CD8-positive, alpha-beta memory T cell (primary cell): ENCODE measurements around the gene PTGES3L. TPM values are rescaled to one million over a fixed set of nuclear protein-coding genes. Genes with fewer than 3 reads are reported as not detected.

Experiments
- CTCF ChIA-PET: fragments of 350-600 bp; sonication (Branson Sonifier 250); formaldehyde crosslinking; loops from one replicate; lab custom pipeline; 2021; ENCODE audit warnings: antibody characterized with exemption; lab: Charles Lee
- POLR2A ChIA-PET: fragments of 350-600 bp; sonication (Branson Sonifier 250); formaldehyde crosslinking; loops from one replicate; lab custom pipeline; 2021; ENCODE audit warnings: antibody characterized with exemption; lab: Charles Lee
- DNase-seq, 5 donors: peaks; one replicate each; pipeline versions ENCODE4 v3.0.0 to v3.0.0-alpha.2; 2020 to 2022; ENCODE audit warnings: mixed read lengths in 1 of 5
- H3K27ac ChIP-seq: one replicate; pipeline ENCODE4 v1.7.0; 2013; ENCODE audit warnings: low read depth, mild to moderate bottlenecking, low read length, moderate library complexity
- H3K27me3 ChIP-seq: 2 replicates; pipeline ENCODE4 v1.7.0; 2013; ENCODE audit warnings: low read length, mild to moderate bottlenecking; ENCODE audit not compliant: insufficient read depth, poor library complexity, severe bottlenecking
- H3K36me3 ChIP-seq: 2 replicates; pipeline ENCODE4 v1.7.0; 2013; ENCODE audit warnings: mild to moderate bottlenecking, low read length, moderate library complexity; ENCODE audit not compliant: insufficient read depth
- H3K4me1 ChIP-seq: 2 replicates; pipeline ENCODE4 v1.7.0; 2013; ENCODE audit warnings: mild to moderate bottlenecking, low read length, moderate library complexity; ENCODE audit not compliant: insufficient read depth
- H3K4me3 ChIP-seq: 2 replicates; pipeline ENCODE4 v1.7.0; 2013; ENCODE audit warnings: mild to moderate bottlenecking, low read length
- H3K9me3 ChIP-seq: 2 replicates; pipeline ENCODE4 v1.7.0; 2013; ENCODE audit warnings: mild to moderate bottlenecking, low read length
- H3K27ac Mint-ChIP-seq, 8 donors: one replicate each; pipeline ENCODE4 v1.8.0; 2020 to 2021; ENCODE audit warnings: mixed read lengths in 8 of 8, mild to moderate bottlenecking in 6 of 8, inconsistent platforms in 3 of 8, moderate library complexity in 3 of 8
- H3K27me3 Mint-ChIP-seq, 2 donors: one replicate each; pipeline ENCODE4 v1.8.0; 2020 to 2021; ENCODE audit warnings: mixed read lengths in 2 of 2, mild to moderate bottlenecking in 1 of 2, moderate library complexity in 1 of 2
- H3K36me3 Mint-ChIP-seq, 3 donors: one replicate each; pipeline ENCODE4 v1.8.0; 2020 to 2021; ENCODE audit warnings: mixed read lengths in 3 of 3, inconsistent platforms in 1 of 3, mild to moderate bottlenecking in 1 of 3
- H3K4me1 Mint-ChIP-seq, 3 donors: one replicate each; pipeline ENCODE4 v1.8.0; 2020 to 2021; ENCODE audit warnings: mixed read lengths in 3 of 3, inconsistent platforms in 1 of 3, mild to moderate bottlenecking in 1 of 3
- H3K4me3 Mint-ChIP-seq, 7 donors: one replicate each; pipeline ENCODE4 v1.8.0; 2020 to 2021; ENCODE audit warnings: mixed read lengths in 7 of 7, mild to moderate bottlenecking in 6 of 7, moderate library complexity in 4 of 7, inconsistent platforms in 2 of 7
- H3K9me3 Mint-ChIP-seq, 5 donors: one replicate each; pipeline ENCODE4 v1.8.0; 2020 to 2022; ENCODE audit warnings: mixed read lengths in 5 of 5, mild to moderate bottlenecking in 3 of 5, moderate library complexity in 2 of 5, inconsistent platforms in 1 of 5
- polyA plus RNA-seq: library from polyadenylated mRNA; unstranded; fragments of 300-500 nt; fragmentation: Illumina TruSeq; gene quantifications from one replicate; pipeline ENCODE4 v1.2.3, GENCODE V29; 2021
- total RNA-seq, 2 experiments: library from RNA; stranded (reverse); gene quantifications; one replicate each; pipeline ENCODE4 v1.2.3, GENCODE V29; 2021

PTGES3L gene
- total and polyA plus RNA-seq, 3 experiments from 2014 or later: 0.37 to 0.55 TPM; not detected in 1

GRCh38 chr17:43018008-43018853 is 38.4 kb upstream of the PTGES3L start:
- H3K27me3 ChIP-seq: no peaks in the 10 kb centered on the region
- CTCF ChIA-PET: no interaction called here
- H3K9me3 ChIP-seq: no peaks in the 10 kb centered on the region
- DNase-seq: peak in 2 of 5 donors; percentile 39 to 78
- peaks cover 5% of the 10 kb centered on the region for H3K36me3 ChIP-seq
- H3K4me1 Mint-ChIP-seq: peaks cover 14 to 44% (median 36%) of the 10 kb centered on the region in 3 donors
- peak overlapping the region in 2 of 7 donors; percentile 20 to 77 for H3K4me3 Mint-ChIP-seq
- no peak overlapping the region for H3K27ac ChIP-seq
- H3K27me3 Mint-ChIP-seq: no peaks in the 10 kb centered on the region
- H3K9me3 Mint-ChIP-seq: no peaks in the 10 kb centered on the region
- H3K4me1 ChIP-seq: peaks cover 14% of the 10 kb centered on the region
- peaks cover 0 to 32% (median 4%) of the 10 kb centered on the region in 3 donors for H3K36me3 Mint-ChIP-seq
- peak overlapping the region; percentile 12 to 82 (median 66) for H3K27ac Mint-ChIP-seq
- POLR2A ChIA-PET: interaction anchor here (0.6 to 0.7 kb wide), 2 partner anchors 72 to 1703 kb away, joined by 3 to 7 read pairs; no protein-coding TSS in a partner anchor
- no peak overlapping the region for H3K4me3 ChIP-seq

GRCh38 chr17:43016216-43016615 is 36.3 kb upstream of the PTGES3L start:
- Histone ChIP-seq H3K4me3 (no peak overlapping the region), H3K27me3 (no peaks in the 10 kb centered on the region), H3K9me3 (no peaks in the 10 kb centered on the region), H3K36me3 (peaks cover 12% of the 10 kb centered on the region), H3K27ac (no peak overlapping the region), H3K4me1 (peaks cover 7% of the 10 kb centered on the region)
- ChIA-PET CTCF (no interaction called here), POLR2A (no interaction called here)
- H3K36me3 Mint-ChIP-seq: peaks cover 0 to 45% (median 9%) of the 10 kb centered on the region in 3 donors
- no peaks in the 10 kb centered on the region for H3K27me3 Mint-ChIP-seq
- H3K27ac Mint-ChIP-seq: peak overlapping the region in 2 of 8 donors; percentile 70 to 83
- peaks cover 17 to 44% (median 34%) of the 10 kb centered on the region in 3 donors for H3K4me1 Mint-ChIP-seq
- peak overlapping the region in 1 of 7 donors; percentile 30 for H3K4me3 Mint-ChIP-seq
- no peak for DNase-seq
- H3K9me3 Mint-ChIP-seq: no peaks in the 10 kb centered on the region

GRCh38 chr17:43015579-43015978 is 35.7 kb upstream of the PTGES3L start:
- POLR2A ChIA-PET: interaction anchor here (1.5 kb wide), 1 partner anchor 52 kb away, joined by 4 read pairs; the partner anchor contains the start of gene AARSD1
- H3K9me3 Mint-ChIP-seq: no peaks in the 10 kb centered on the region
- H3K4me1 Mint-ChIP-seq: peaks cover 16 to 41% (median 29%) of the 10 kb centered on the region in 3 donors
- H3K27me3 ChIP-seq: no peaks in the 10 kb centered on the region
- DNase-seq: no peak
- H3K36me3 ChIP-seq: peaks cover 12% of the 10 kb centered on the region
- H3K4me3 Mint-ChIP-seq: no peak overlapping the region
- no peaks in the 10 kb centered on the region for H3K27me3 Mint-ChIP-seq
- H3K27ac Mint-ChIP-seq: peak overlapping the region in 3 of 8 donors; percentile 23 to 74 (median 67)
- no peak overlapping the region for H3K4me3 ChIP-seq
- H3K4me1 ChIP-seq: peaks cover 4% of the 10 kb centered on the region
- H3K27ac ChIP-seq: no peak overlapping the region
- CTCF ChIA-PET: no interaction called here
- no peaks in the 10 kb centered on the region for H3K9me3 ChIP-seq
- peaks cover 0 to 47% (median 10%) of the 10 kb centered on the region in 3 donors for H3K36me3 Mint-ChIP-seq

GRCh38 chr17:43014649-43015542 is 35.0 kb upstream of the PTGES3L start:
- Histone ChIP-seq H3K4me3 (no peak overlapping the region), H3K4me1 (peaks cover 4% of the 10 kb centered on the region), H3K27me3 (no peaks in the 10 kb centered on the region), H3K27ac (no peak overlapping the region), H3K36me3 (peaks cover 12% of the 10 kb centered on the region), H3K9me3 (no peaks in the 10 kb centered on the region)
- H3K9me3 Mint-ChIP-seq: no peaks in the 10 kb centered on the region
- H3K27me3 Mint-ChIP-seq: no peaks in the 10 kb centered on the region
- ChIA-PET CTCF (no interaction called here), POLR2A (interaction anchor here (1.5 kb wide), 1 partner anchor 51 kb away, joined by 4 read pairs; the partner anchor contains the start of gene AARSD1)
- no peak for DNase-seq
- no peak overlapping the region for H3K4me3 Mint-ChIP-seq
- H3K27ac Mint-ChIP-seq: peak overlapping the region in 7 of 8 donors; percentile 2 to 81 (median 63)
- H3K36me3 Mint-ChIP-seq: peaks cover 0 to 52% (median 11%) of the 10 kb centered on the region in 3 donors
- H3K4me1 Mint-ChIP-seq: peaks cover 20 to 40% (median 28%) of the 10 kb centered on the region in 3 donors

GRCh38 chr17:43014020-43014648 is 34.3 kb upstream of the PTGES3L start:
- ChIA-PET POLR2A (interaction anchor here (1.5 kb wide), 1 partner anchor 50 kb away, joined by 4 read pairs; the partner anchor contains the start of gene AARSD1), CTCF (no interaction called here)
- Histone ChIP-seq H3K27me3 (no peaks in the 10 kb centered on the region), H3K27ac (no peak overlapping the region), H3K4me3 (no peak overlapping the region), H3K9me3 (no peaks in the 10 kb centered on the region), H3K4me1 (no peaks in the 10 kb centered on the region), H3K36me3 (peaks cover 12% of the 10 kb centered on the region)
- no peak for DNase-seq
- Mint-ChIP-seq H3K27ac (peak overlapping the region in 3 of 8 donors; percentile 29 to 77 (median 37)), H3K4me3 (no peak overlapping the region), H3K9me3 (no peaks in the 10 kb centered on the region), H3K4me1 (peaks cover 13 to 33% (median 20%) of the 10 kb centered on the region in 3 donors), H3K36me3 (peaks cover 0 to 52% (median 11%) of the 10 kb centered on the region in 3 donors), H3K27me3 (no peaks in the 10 kb centered on the region)

- no peak for DNase-seq
- H3K4me3 Mint-ChIP-seq: no peak overlapping the region
- POLR2A ChIA-PET: interaction anchor here (0.5 kb wide), 1 partner anchor 1842 kb away, joined by 6 read pairs; no protein-coding TSS in a partner anchor
- Histone ChIP-seq H3K4me1 (peaks cover 6% of the 10 kb centered on the region), H3K36me3 (peaks cover 12% of the 10 kb centered on the region), H3K9me3 (no peaks in the 10 kb centered on the region), H3K4me3 (no peak overlapping the region), H3K27me3 (no peaks in the 10 kb centered on the region), H3K27ac (no peak overlapping the region)
- H3K36me3 Mint-ChIP-seq: peaks cover 0 to 52% (median 11%) of the 10 kb centered on the region in 3 donors
- no peaks in the 10 kb centered on the region for H3K27me3 Mint-ChIP-seq
- CTCF ChIA-PET: interaction anchor here (0.9 kb wide), 1 partner anchor 471 kb away, joined by 3 read pairs; the partner anchor contains the start of gene DHX8
- peaks cover 12 to 27% (median 13%) of the 10 kb centered on the region in 3 donors for H3K4me1 Mint-ChIP-seq
- peak overlapping the region in 1 of 8 donors; percentile 81 for H3K27ac Mint-ChIP-seq
- H3K9me3 Mint-ChIP-seq: no peaks in the 10 kb centered on the region
Observed at GRCh38 chr17:43013296-43013695, 33.4 kb upstream of the PTGES3L start.
